ENCODE data around the gene ELN.

Gene ELN

DNA sequence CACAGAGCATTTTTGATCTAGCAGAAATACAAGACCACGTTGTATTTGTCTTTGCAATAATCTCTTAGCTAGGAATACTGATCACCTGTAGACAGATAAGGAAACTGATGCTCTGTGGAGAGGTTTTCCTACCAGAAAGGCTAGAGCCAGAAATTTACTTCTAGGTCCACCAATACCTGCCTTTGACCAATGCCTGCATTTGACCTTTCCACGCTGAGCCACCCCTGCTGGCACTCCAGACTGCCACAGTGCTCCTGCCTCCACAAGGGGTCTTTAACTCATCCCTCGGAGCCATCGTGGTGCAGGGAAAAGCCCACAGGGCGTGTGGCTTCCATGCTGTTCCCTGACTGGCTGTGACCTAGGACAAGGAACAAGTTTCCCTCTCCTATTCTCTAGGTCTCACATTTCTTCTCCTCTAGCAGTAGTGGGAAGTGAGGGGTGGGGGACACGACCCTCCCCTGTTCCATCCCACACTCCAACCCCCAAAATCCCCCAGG lies 1.5 kb upstream of the ELN start:
- CTCF ChIA-PET: interaction anchor here (0.7 to 5.7 kb wide), 38 partner anchors 11 to 375 kb away, joined by 3 to 98 read pairs (median 4); partner anchors contain the start of gene TMEM270
- H3K4me3 ChIP-seq (ENCODE audit: control insufficient read depth in 1 of 7, extremely low read depth in 1 of 7, insufficient read depth in 4 of 7, low read depth in 2 of 7, low read length in 6 of 7): peak overlapping the region in 1 of 7 experiments; percentile 19
- H3K36me3 ChIP-seq (ENCODE audit: control insufficient read depth in 4 of 4, insufficient read depth in 4 of 4, low read length in 3 of 4): no peaks in the 10 kb centered on the region
- no peak overlapping the region for H3K27ac ChIP-seq (ENCODE audit: insufficient read depth in 1 of 2, low read depth in 1 of 2, low read length in 2 of 2, poor library complexity in 1 of 2, severe bottlenecking in 2 of 2)
- peaks cover 15 to 89% (median 79%) of the 10 kb centered on the region in 4 experiments for H3K4me1 ChIP-seq (ENCODE audit: control extremely low read depth in 1 of 4, control insufficient read depth in 4 of 4, insufficient read depth in 4 of 4, low read length in 3 of 4)
- no peaks in the 10 kb centered on the region for H3K9me3 ChIP-seq (ENCODE audit: control extremely low read depth in 1 of 5, control insufficient read depth in 4 of 5, insufficient read depth in 2 of 5, low read depth in 1 of 5, low read length in 4 of 5)
- no peaks in the 10 kb centered on the region for H3K27me3 ChIP-seq (replicated peaks in 2 of 5; ENCODE audit: control insufficient read depth in 4 of 5, insufficient read depth in 5 of 5, low read length in 4 of 5)
- WGBS (ENCODE audit: insufficient coverage): 33% methylated on average over 4 of the region's 6 CpGs
- POLR2A ChIA-PET: interaction anchor here (0.6 to 3.9 kb wide), 11 partner anchors 9 to 168 kb away, joined by 3 to 30 read pairs (median 7); no protein-coding TSS in a partner anchor
- DNase-seq: no peak

GRCh38 chr7:74026903-74027682 lies 880 bp upstream of the ELN start:
- WGBS (ENCODE audit: insufficient coverage): 32% methylated on average over 9 of the region's 18 CpGs
- CTCF ChIA-PET: interaction anchor here (0.8 to 5.7 kb wide), 29 partner anchors 11 to 200 kb away, joined by 3 to 98 read pairs (median 6); partner anchors contain the start of gene TMEM270

DNA sequence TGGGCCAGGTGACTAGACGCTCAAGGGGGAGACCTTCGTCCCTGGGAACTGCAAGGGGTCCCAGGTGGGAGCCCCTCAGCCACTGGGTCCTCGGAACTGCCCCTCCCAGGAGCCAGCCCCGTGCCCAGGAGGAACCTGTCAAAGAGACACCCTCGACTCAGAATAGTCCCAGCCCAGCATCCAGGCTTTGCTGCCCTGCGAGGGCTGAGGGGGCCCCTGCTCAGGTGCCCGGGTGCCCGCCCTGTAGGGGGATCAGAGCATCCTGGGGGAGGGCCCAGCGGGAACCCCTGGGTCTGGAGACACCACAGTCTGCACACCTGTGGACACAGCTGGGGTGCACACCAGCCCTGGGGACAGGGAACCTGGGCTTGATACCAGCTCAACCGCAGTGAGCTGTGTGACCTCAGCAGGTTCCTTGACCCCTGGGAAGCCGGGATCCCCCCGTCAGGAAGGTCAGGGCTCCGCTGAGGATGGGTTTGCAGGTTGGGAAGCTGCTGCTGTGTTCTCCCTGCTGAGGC lies 407 bp downstream of the ELN start:
- no peaks in the 10 kb centered on the region for H3K27me3 ChIP-seq (replicated peaks in 2 of 5; ENCODE audit: control insufficient read depth in 4 of 5, insufficient read depth in 5 of 5, low read length in 4 of 5)
- H3K27ac ChIP-seq (ENCODE audit: insufficient read depth in 1 of 2, low read depth in 1 of 2, low read length in 2 of 2, poor library complexity in 1 of 2, severe bottlenecking in 2 of 2): no peak overlapping the region
- peaks cover 15 to 90% (median 86%) of the 10 kb centered on the region in 4 experiments for H3K4me1 ChIP-seq (ENCODE audit: control extremely low read depth in 1 of 4, control insufficient read depth in 4 of 4, insufficient read depth in 4 of 4, low read length in 3 of 4)
- 11% methylated on average over 11 of the region's 13 CpGs for WGBS (ENCODE audit: insufficient coverage)
- POLR2A ChIA-PET: interaction anchor here (0.6 to 0.7 kb wide), 3 partner anchors 14 to 169 kb away, joined by 3 to 4 read pairs (median 3); no protein-coding TSS in a partner anchor
- H3K36me3 ChIP-seq (ENCODE audit: control insufficient read depth in 4 of 4, insufficient read depth in 4 of 4, low read length in 3 of 4): no peaks in the 10 kb centered on the region
- DNase-seq: no peak
- no peaks in the 10 kb centered on the region for H3K9me3 ChIP-seq (ENCODE audit: control extremely low read depth in 1 of 5, control insufficient read depth in 4 of 5, insufficient read depth in 2 of 5, low read depth in 1 of 5, low read length in 4 of 5)
- CTCF ChIA-PET: interaction anchor here (0.9 to 5.7 kb wide), 8 partner anchors 9 to 163 kb away, joined by 3 to 98 read pairs (median 17); no protein-coding TSS in a partner anchor
- peak overlapping the region in 5 of 7 experiments; percentile 48 to 74 (median 62) for H3K4me3 ChIP-seq (ENCODE audit: control insufficient read depth in 1 of 7, extremely low read depth in 1 of 7, insufficient read depth in 4 of 7, low read depth in 2 of 7, low read length in 6 of 7)

More at GRCh38 chr7:74026903-74027682, 880 bp upstream of the ELN start:
- Histone ChIP-seq H3K27ac (ENCODE audit: insufficient read depth in 1 of 2, low read depth in 1 of 2, low read length in 2 of 2, poor library complexity in 1 of 2, severe bottlenecking in 2 of 2) (no peak overlapping the region), H3K36me3 (ENCODE audit: control insufficient read depth in 4 of 4, insufficient read depth in 4 of 4, low read length in 3 of 4) (no peaks in the 10 kb centered on the region), H3K9me3 (ENCODE audit: control extremely low read depth in 1 of 5, control insufficient read depth in 4 of 5, insufficient read depth in 2 of 5, low read depth in 1 of 5, low read length in 4 of 5) (no peaks in the 10 kb centered on the region), H3K27me3 (replicated peaks in 2 of 5; ENCODE audit: control insufficient read depth in 4 of 5, insufficient read depth in 5 of 5, low read length in 4 of 5) (no peaks in the 10 kb centered on the region), H3K4me3 (ENCODE audit: control insufficient read depth in 1 of 7, extremely low read depth in 1 of 7, insufficient read depth in 4 of 7, low read depth in 2 of 7, low read length in 6 of 7) (peak overlapping the region in 1 of 7 experiments; percentile 19), H3K4me1 (ENCODE audit: control extremely low read depth in 1 of 4, control insufficient read depth in 4 of 4, insufficient read depth in 4 of 4, low read length in 3 of 4) (peaks cover 15 to 92% (median 83%) of the 10 kb centered on the region in 4 experiments)
- DNase-seq: peak; percentile 43 to 64 (median 64)
- POLR2A ChIA-PET: interaction anchor here (0.6 to 3.9 kb wide), 10 partner anchors 13 to 169 kb away, joined by 3 to 30 read pairs (median 6); no protein-coding TSS in a partner anchor

DNA sequence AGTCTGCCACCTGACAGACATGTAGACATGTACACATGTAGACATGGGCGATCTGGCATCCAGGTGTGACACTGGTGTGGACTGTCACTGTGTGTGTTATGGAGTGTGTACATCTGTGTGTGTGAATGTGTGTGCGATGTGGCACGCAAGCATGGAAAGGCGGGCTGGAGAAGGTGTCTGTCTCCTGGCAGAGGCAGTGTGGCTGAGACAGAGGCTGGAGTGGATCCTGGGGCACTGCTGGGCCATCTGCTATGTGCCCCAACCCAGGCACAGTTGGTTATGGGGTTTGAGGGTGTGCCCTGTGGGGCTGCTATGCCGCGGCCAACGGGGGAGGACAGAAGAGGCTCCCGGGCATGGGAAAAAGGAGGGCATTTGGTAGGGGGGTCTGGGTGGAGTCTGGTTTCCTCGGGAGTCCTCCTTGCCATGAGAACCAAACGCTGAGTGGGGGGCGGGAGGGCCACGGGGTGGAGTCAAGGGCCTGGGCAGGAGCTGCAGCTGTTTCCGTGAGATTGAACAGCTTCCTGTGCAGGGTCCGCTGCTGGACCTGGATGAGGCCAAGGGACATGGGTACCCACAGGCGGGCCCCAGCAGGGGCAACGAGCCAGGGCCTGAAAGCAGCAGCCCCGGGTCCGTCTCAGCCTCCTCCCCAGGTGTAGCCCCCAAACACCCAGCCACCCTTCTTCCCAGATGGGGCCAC lies 1.3 kb downstream of the ELN start:
- peak overlapping the region in 6 of 7 experiments; percentile 13 to 74 (median 60) for H3K4me3 ChIP-seq (ENCODE audit: control insufficient read depth in 1 of 7, extremely low read depth in 1 of 7, insufficient read depth in 4 of 7, low read depth in 2 of 7, low read length in 6 of 7)

GRCh38 chr7:74029991-74030415 lies 2.0 kb downstream of the ELN start:
- CTCF ChIA-PET: interaction anchor here (0.7 to 1.7 kb wide), 6 partner anchors 9 to 192 kb away, joined by 3 to 11 read pairs (median 3); no protein-coding TSS in a partner anchor
- no peaks in the 10 kb centered on the region for H3K27me3 ChIP-seq (replicated peaks in 2 of 5; ENCODE audit: control insufficient read depth in 4 of 5, insufficient read depth in 5 of 5, low read length in 4 of 5)
- 36% methylated on average over 5 of the region's 8 CpGs for WGBS (ENCODE audit: insufficient coverage)
- peaks cover 11 to 75% (median 74%) of the 10 kb centered on the region in 4 experiments for H3K4me1 ChIP-seq (ENCODE audit: control extremely low read depth in 1 of 4, control insufficient read depth in 4 of 4, insufficient read depth in 4 of 4, low read length in 3 of 4)
- H3K27ac ChIP-seq (ENCODE audit: insufficient read depth in 1 of 2, low read depth in 1 of 2, low read length in 2 of 2, poor library complexity in 1 of 2, severe bottlenecking in 2 of 2): no peak overlapping the region
- no peaks in the 10 kb centered on the region for H3K9me3 ChIP-seq (ENCODE audit: control extremely low read depth in 1 of 5, control insufficient read depth in 4 of 5, insufficient read depth in 2 of 5, low read depth in 1 of 5, low read length in 4 of 5)
- peak overlapping the region in 5 of 7 experiments; percentile 48 to 74 (median 62) for H3K4me3 ChIP-seq (ENCODE audit: control insufficient read depth in 1 of 7, extremely low read depth in 1 of 7, insufficient read depth in 4 of 7, low read depth in 2 of 7, low read length in 6 of 7)
- POLR2A ChIA-PET: interaction anchor here (0.6 kb wide), 2 partner anchors 240 to 843 kb away, joined by 3 to 4 read pairs; no protein-coding TSS in a partner anchor
- no peak for DNase-seq
- peaks cover 0 to 4% (median 0%) of the 10 kb centered on the region in 4 experiments for H3K36me3 ChIP-seq (ENCODE audit: control insufficient read depth in 4 of 4, insufficient read depth in 4 of 4, low read length in 3 of 4)

More for the DNA sequence above, 1.3 kb downstream of the ELN start:
- ChIA-PET CTCF (interaction anchor here (0.9 to 3.4 kb wide), 6 partner anchors 9 to 154 kb away, joined by 3 to 16 read pairs (median 4); no protein-coding TSS in a partner anchor), POLR2A (interaction anchor here (0.6 kb wide), 2 partner anchors 170 to 240 kb away, joined by 4 read pairs; no protein-coding TSS in a partner anchor)
- no peak overlapping the region for H3K27ac ChIP-seq (ENCODE audit: insufficient read depth in 1 of 2, low read depth in 1 of 2, low read length in 2 of 2, poor library complexity in 1 of 2, severe bottlenecking in 2 of 2)
- no peaks in the 10 kb centered on the region for H3K27me3 ChIP-seq (replicated peaks in 2 of 5; ENCODE audit: control insufficient read depth in 4 of 5, insufficient read depth in 5 of 5, low read length in 4 of 5)
- H3K4me1 ChIP-seq (ENCODE audit: control extremely low read depth in 1 of 4, control insufficient read depth in 4 of 4, insufficient read depth in 4 of 4, low read length in 3 of 4): peaks cover 15 to 82% (median 81%) of the 10 kb centered on the region in 4 experiments
- no peaks in the 10 kb centered on the region for H3K9me3 ChIP-seq (ENCODE audit: control extremely low read depth in 1 of 5, control insufficient read depth in 4 of 5, insufficient read depth in 2 of 5, low read depth in 1 of 5, low read length in 4 of 5)
- DNase-seq: peak; percentile 39 to 91 (median 84)
- H3K36me3 ChIP-seq (ENCODE audit: control insufficient read depth in 4 of 4, insufficient read depth in 4 of 4, low read length in 3 of 4): peaks cover 0 to 1% (median 0%) of the 10 kb centered on the region in 4 experiments
- WGBS (ENCODE audit: insufficient coverage): 9% methylated on average over 12 of the region's 18 CpGs

- H3K9me3 ChIP-seq (ENCODE audit: control extremely low read depth in 1 of 5, control insufficient read depth in 4 of 5, insufficient read depth in 2 of 5, low read depth in 1 of 5, low read length in 4 of 5): no peaks in the 10 kb centered on the region
- H3K27ac ChIP-seq (ENCODE audit: insufficient read depth in 1 of 2, low read depth in 1 of 2, low read length in 2 of 2, poor library complexity in 1 of 2, severe bottlenecking in 2 of 2): no peak overlapping the region
- CTCF ChIA-PET: interaction anchor here (0.8 to 1.7 kb wide), 2 partner anchors 8 to 15 kb away, joined by 3 to 11 read pairs; no protein-coding TSS in a partner anchor
- 95% methylated on average over 3 of the region's 7 CpGs for WGBS (ENCODE audit: insufficient coverage)
- DNase-seq: no peak
- peaks cover 0 to 9% (median 0%) of the 10 kb centered on the region in 4 experiments for H3K36me3 ChIP-seq (ENCODE audit: control insufficient read depth in 4 of 4, insufficient read depth in 4 of 4, low read length in 3 of 4)
- H3K27me3 ChIP-seq (replicated peaks in 2 of 5; ENCODE audit: control insufficient read depth in 4 of 5, insufficient read depth in 5 of 5, low read length in 4 of 5): no peaks in the 10 kb centered on the region
- H3K4me3 ChIP-seq (ENCODE audit: control insufficient read depth in 1 of 7, extremely low read depth in 1 of 7, insufficient read depth in 4 of 7, low read depth in 2 of 7, low read length in 6 of 7): no peak overlapping the region
- H3K4me1 ChIP-seq (ENCODE audit: control extremely low read depth in 1 of 4, control insufficient read depth in 4 of 4, insufficient read depth in 4 of 4, low read length in 3 of 4): peaks cover 10 to 67% (median 65%) of the 10 kb centered on the region in 4 experiments
- POLR2A ChIA-PET: no interaction called here
Observed at GRCh38 chr7:74030861-74031260, 2.9 kb downstream of the ELN start.
